NB4 (cell line): Measurements from ENCODE around the gene EXOSC7.

Experiments used
- DNase-seq: peaks from one replicate; pipeline ENCODE4 v3.0.0; 2010; ENCODE audit warnings: low read depth
- H3K4me3 ChIP-seq: one replicate; pipeline ENCODE4 v1.5.1; 2011; ENCODE audit warnings: mild to moderate bottlenecking, low read depth, low read length, moderate library complexity
- MYC ChIP-seq: IDR thresholded peaks from 2 replicates; pipeline ENCODE4 v1.6.1; 2011; ENCODE audit warnings: low read depth, low read length
- POLR2A ChIP-seq: IDR thresholded peaks from 2 replicates; pipeline ENCODE4 v1.6.1; 2011; ENCODE audit warnings: mild to moderate bottlenecking; ENCODE audit not compliant: insufficient read length; ENCODE audit errors: extremely low read depth
- TF ChIP-seq, protein P1 (sequence below): IDR thresholded peaks from 2 replicates; pipeline ENCODE4 v1.6.1; 2011; ENCODE audit warnings: low read depth, low read length
- TF ChIP-seq, protein P2 (sequence below): IDR thresholded peaks from one replicate; pipeline ENCODE4 v1.5.1; 2012; ENCODE audit warnings: low read depth, low read length

Gene EXOSC7

DNA sequence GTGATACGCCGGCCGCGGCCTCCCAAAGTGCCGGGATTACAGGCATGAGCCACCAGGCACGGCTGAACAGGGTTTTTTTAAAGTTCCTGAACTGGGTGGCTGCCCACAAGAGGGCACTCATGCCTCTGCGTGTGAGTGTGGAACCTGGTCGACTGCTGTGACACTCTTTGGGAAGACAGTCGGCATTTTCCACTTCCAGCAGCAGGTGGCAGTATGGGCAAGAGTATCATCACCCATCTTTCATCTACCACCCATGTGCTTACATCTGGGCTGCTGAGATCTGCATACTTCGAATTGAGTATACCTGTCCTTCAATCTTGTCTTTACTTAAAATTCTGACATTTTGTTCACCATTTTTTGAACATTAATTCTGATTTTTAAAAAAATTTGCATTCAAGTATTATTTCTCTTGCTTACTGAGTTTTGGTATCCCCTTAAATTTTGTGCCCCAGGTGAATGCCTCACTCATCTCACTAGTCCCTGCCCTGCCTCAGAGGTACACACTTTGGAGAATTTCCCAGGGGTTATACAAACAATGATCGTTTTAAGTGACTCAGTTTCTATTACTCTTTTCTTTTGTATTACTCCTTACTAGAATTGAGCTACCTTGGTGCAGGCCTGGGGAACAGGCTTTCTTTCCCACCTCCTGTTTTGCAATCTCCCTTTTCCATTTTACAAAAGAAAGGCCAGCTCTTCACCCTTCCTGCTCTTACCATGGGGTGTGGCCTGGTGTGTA is 61.8 kb downstream of the EXOSC7 start:
- DNase-seq = peak; percentile 94
- H3K4me3 ChIP-seq = no peak overlapping the region
- TF ChIP-seq, protein P1, sequence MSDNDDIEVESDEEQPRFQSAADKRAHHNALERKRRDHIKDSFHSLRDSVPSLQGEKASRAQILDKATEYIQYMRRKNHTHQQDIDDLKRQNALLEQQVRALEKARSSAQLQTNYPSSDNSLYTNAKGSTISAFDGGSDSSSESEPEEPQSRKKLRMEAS = peak; percentile 96
- TF ChIP-seq MYC (peak; percentile 96), POLR2A (no peak)
- TF ChIP-seq, protein P2, sequence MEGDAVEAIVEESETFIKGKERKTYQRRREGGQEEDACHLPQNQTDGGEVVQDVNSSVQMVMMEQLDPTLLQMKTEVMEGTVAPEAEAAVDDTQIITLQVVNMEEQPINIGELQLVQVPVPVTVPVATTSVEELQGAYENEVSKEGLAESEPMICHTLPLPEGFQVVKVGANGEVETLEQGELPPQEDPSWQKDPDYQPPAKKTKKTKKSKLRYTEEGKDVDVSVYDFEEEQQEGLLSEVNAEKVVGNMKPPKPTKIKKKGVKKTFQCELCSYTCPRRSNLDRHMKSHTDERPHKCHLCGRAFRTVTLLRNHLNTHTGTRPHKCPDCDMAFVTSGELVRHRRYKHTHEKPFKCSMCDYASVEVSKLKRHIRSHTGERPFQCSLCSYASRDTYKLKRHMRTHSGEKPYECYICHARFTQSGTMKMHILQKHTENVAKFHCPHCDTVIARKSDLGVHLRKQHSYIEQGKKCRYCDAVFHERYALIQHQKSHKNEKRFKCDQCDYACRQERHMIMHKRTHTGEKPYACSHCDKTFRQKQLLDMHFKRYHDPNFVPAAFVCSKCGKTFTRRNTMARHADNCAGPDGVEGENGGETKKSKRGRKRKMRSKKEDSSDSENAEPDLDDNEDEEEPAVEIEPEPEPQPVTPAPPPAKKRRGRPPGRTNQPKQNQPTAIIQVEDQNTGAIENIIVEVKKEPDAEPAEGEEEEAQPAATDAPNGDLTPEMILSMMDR = peak; percentile 90

DNA sequence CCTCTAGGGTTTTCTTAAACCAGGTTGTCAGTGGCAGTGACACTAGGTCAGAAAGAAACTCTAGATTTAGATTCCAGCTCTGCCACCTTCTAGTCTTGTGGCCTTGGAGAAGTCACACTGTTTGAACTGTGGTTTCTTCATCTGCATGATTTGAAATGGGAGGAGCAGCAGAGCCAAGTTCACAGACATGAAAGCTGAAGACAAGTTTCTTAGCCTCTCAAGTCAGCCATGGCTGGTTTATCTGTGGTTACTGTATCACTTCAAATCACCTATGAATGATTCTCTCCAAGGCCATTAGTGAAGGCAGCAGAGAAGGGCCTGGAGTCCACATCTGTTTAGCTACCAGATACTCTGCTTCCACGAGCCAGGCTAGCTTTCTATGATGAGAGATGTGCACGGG is 65.6 kb downstream of the EXOSC7 start:
- TF ChIP-seq POLR2A (no peak), MYC (no peak)
- TF ChIP-seq, protein P1 = no peak
- TF ChIP-seq, protein P2 = no peak
- H3K4me3 ChIP-seq = no peak overlapping the region
- peak; percentile 16 for DNase-seq

DNA sequence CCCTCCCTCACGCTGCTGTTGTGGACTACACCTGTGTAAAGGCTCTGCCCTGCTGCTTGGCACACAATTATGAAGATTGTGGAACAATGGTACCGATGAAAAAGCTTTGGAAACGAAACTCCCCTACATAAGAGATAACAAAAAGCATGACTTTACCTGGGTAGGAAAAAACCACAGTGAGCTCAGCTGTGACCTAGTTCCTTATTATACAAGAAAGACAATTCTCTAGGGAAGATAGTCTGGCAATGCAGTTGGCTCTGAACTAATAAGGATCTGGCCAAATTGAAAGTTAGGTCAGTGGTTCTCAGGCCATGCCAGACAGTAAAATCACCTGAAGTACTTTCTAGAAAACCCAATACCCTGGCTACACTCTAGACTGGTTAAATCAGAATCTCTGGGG is 66.1 kb downstream of the EXOSC7 start:
- H3K4me3 ChIP-seq = no peak overlapping the region
- peak; percentile 33 for DNase-seq
- TF ChIP-seq, protein P2 = no peak
- TF ChIP-seq POLR2A = no peak
- TF ChIP-seq MYC = no peak
- TF ChIP-seq, protein P1 = no peak

DNA sequence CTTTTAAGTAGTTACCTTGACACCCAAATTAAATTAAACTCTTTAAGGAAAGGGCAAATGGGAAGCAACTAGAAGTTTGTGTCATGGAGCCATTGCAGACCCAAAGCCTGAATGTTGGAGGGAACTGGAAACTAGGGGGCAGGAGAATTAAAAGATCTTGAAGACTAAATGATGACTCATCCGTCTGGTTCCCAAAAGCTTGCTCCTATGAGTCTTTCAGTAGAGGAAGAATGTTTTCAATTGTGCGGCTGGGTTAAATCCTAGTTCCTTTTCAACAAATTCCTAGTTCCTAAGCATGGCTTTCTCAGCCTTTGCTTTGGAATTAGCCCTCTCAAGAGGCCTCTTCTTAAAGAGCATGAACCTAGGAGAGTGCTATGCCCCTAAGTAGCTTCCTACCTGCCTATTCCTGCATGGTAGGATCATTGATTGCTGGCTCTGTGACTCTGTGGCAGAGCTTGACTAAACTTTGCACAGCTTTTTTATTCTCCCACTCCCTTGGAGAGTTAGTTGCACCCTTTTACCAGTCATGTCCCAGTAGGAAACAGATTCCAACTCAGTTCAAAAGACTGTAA is 67.8 kb downstream of the EXOSC7 start:
- TF ChIP-seq POLR2A (no peak), MYC (no peak)
- TF ChIP-seq, protein P1 = no peak
- peak; percentile 78 for DNase-seq
- no peak overlapping the region for H3K4me3 ChIP-seq

DNA sequence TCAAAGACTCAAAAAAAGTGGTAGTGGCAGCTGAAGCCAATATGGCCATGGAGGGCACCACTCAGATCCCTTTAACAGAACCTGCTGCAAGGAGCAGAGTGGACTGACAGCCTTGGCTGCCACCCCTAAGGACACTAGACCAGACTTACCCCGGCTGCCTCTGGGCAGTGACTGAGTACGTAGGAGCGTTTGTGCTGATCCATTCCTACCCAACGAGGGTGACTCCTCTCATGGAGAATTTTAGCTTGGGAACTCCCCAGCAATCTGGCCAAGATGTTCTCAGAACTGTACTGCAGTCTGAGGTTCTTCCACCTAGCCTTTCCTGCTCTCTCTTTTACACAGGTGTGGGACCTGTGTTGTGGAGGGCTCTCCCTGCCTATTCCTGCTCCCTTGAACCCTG is 72.2 kb downstream of the EXOSC7 start:
- TF ChIP-seq, protein P1 = no peak
- TF ChIP-seq POLR2A = no peak
- TF ChIP-seq MYC = no peak
- DNase-seq = no peak
- no peak overlapping the region for H3K4me3 ChIP-seq

DNA sequence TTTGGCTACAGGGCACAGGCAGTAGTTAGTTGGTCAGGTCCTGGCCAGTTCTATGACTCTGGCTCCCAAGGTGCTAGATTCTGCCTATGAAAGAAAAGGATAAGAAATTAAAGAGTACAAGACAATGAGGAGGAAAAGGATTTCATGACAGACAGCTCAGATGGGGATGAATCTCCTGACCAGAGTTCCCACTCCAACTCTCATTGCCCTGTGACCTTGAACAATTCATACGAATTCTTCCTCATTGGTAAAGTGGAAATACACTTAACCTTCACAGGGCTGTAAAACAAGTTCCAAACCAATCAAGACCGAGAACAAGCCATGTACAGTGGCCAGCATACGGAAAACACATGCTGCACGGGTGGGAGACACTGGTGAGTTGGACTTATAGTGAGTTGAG is 73.8 kb downstream of the EXOSC7 start:
- no peak overlapping the region for H3K4me3 ChIP-seq
- DNase-seq = no peak
- no peak for TF ChIP-seq MYC
- TF ChIP-seq, protein P2 = no peak
